ENCODE results near the gene EPB41L3.

GRCh38 chr18:5500158-5500939, 43.4 kb downstream of the EPB41L3 start:
- TF ChIP-seq EZH2 (IDR thresholded peaks at IDR 0.05; ENCODE audit: low read length) (no peak), CTCF (optimal IDR thresholded peaks at IDR 0.05 in 1 of 3, IDR thresholded peaks at IDR 0.05 in 1 of 3, conservative IDR thresholded peaks at IDR 0.05 in 1 of 3; ENCODE audit: extremely low read depth in 1 of 3, insufficient read depth in 2 of 3, low read length in 3 of 3) (no peak)

All from keratinocyte (primary cell).